Keratinocyte (primary cell): Measurements from ENCODE around the gene ESD.

Experiments used
- EZH2 ChIP-seq: IDR thresholded peaks from one replicate; pipeline ENCODE4 v1.6.1; 2012; ENCODE audit warnings: inconsistent platforms, mild to moderate bottlenecking, low read length, moderate library complexity
- TF ChIP-seq, protein P1 (sequence below), 3 experiments: IDR thresholded peaks in 1 of 3; conservative IDR thresholded peaks in 1 of 3; optimal IDR thresholded peaks in 1 of 3; 2 replicates in 2 of 3; 3 replicates in 1 of 3; pipeline versions ENCODE3 to v1.5.1; 2011; ENCODE audit warnings: low read length in 3 of 3, mild to moderate bottlenecking in 3 of 3, moderate library complexity in 2 of 3, control low read depth in 1 of 3, inconsistent platforms in 1 of 3; ENCODE audit not compliant: insufficient read depth in 2 of 3; ENCODE audit errors: extremely low read depth in 1 of 3

DNA sequence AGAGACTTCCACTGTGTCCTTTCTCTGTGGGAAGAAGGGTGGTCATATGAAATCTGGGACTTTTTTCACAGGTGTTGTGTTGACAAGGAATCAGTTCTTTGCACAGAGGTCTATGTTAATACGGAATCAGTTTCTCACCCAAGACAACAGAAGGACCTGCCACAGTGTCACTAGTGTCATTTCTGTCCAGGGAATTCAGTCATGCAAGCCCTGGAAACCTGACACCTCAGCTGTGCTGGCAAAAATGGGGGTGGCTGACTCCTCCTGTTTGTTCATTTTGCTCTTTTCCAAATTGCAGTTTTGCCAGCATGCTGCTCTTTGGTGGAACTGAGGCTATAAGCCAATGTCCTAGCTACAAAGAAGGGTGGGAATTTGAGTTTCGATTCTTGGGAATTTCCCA, 49.8 kb upstream of the ESD start:
- TF ChIP-seq, protein P1, sequence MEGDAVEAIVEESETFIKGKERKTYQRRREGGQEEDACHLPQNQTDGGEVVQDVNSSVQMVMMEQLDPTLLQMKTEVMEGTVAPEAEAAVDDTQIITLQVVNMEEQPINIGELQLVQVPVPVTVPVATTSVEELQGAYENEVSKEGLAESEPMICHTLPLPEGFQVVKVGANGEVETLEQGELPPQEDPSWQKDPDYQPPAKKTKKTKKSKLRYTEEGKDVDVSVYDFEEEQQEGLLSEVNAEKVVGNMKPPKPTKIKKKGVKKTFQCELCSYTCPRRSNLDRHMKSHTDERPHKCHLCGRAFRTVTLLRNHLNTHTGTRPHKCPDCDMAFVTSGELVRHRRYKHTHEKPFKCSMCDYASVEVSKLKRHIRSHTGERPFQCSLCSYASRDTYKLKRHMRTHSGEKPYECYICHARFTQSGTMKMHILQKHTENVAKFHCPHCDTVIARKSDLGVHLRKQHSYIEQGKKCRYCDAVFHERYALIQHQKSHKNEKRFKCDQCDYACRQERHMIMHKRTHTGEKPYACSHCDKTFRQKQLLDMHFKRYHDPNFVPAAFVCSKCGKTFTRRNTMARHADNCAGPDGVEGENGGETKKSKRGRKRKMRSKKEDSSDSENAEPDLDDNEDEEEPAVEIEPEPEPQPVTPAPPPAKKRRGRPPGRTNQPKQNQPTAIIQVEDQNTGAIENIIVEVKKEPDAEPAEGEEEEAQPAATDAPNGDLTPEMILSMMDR (optimal IDR thresholded peaks at IDR 0.05 in 1 of 3, IDR thresholded peaks at IDR 0.05 in 1 of 3, conservative IDR thresholded peaks at IDR 0.05 in 1 of 3; ENCODE audit: extremely low read depth in 1 of 3, insufficient read depth in 2 of 3, low read length in 3 of 3): no peak
- no peak for TF ChIP-seq EZH2
